ENCODE data around the gene ZSCAN29. TPM values are rescaled to one million over a fixed set of nuclear protein-coding genes. Genes with fewer than 3 reads are reported as not detected.
"Not testable (repeated sequence)": the region's sequence is repeated elsewhere in the genome, so short reads cannot be mapped to it uniquely, and the experiment has no call there.

The ZSCAN29 gene
- total RNA-seq, 6 donors from 2014 or later: 23.9 to 63.9 (median 24.7) TPM

- H3K36me3 ChIP-seq: peaks cover 50 to 99% (median 82%) of the 10 kb centered on the region in 4 donors
- H3K27ac ChIP-seq: no peak overlapping the region
- H3K27me3 ChIP-seq: no peaks in the 10 kb centered on the region
- H3K9me3 ChIP-seq: no peaks in the 10 kb centered on the region
- DNase-seq (no peak), ATAC-seq (ENCODE audit: low FRiP score in 2 of 2) (no peak)
- WGBS, 2 donors: 86 to 87% methylated on average over 8 of the region's 8 CpGs
- H3K4me3 ChIP-seq: no peak overlapping the region
- H3K4me1 ChIP-seq: no peaks in the 10 kb centered on the region
- TF ChIP-seq, protein P1, sequence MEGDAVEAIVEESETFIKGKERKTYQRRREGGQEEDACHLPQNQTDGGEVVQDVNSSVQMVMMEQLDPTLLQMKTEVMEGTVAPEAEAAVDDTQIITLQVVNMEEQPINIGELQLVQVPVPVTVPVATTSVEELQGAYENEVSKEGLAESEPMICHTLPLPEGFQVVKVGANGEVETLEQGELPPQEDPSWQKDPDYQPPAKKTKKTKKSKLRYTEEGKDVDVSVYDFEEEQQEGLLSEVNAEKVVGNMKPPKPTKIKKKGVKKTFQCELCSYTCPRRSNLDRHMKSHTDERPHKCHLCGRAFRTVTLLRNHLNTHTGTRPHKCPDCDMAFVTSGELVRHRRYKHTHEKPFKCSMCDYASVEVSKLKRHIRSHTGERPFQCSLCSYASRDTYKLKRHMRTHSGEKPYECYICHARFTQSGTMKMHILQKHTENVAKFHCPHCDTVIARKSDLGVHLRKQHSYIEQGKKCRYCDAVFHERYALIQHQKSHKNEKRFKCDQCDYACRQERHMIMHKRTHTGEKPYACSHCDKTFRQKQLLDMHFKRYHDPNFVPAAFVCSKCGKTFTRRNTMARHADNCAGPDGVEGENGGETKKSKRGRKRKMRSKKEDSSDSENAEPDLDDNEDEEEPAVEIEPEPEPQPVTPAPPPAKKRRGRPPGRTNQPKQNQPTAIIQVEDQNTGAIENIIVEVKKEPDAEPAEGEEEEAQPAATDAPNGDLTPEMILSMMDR (IDR thresholded peaks at IDR 0.05): no peak
- TF ChIP-seq POLR2AphosphoS5 (IDR thresholded peaks at IDR 0.05): no peak
These were observed 32.8 kb upstream of the ZSCAN29 start for GRCh38 chr15:43403616-43404015.

DNA sequence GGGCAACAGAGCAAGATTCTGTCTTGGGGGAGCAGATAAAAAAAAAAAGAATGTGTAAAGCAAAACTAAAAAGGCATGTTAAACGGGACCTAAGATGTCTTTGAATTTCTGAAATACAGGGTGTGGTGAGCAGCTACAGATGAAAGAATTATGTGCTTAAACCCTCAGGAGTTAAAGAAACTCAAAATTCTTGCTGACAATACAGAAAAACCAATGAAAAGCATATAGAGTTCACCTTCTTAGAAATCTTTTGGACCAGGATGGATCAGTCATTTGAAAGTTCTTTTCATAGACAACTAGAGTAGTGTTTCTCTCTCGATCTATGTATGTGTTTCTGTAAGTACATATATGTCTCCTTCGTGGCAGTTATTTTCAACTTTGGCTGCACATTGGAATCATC lies 31.4 kb upstream of the ZSCAN29 start:
- ATAC-seq (ENCODE audit: low FRiP score in 2 of 2) (no peak), DNase-seq (no peak)
- Histone ChIP-seq H3K36me3 (peaks cover 39 to 99% (median 78%) of the 10 kb centered on the region in 4 donors), H3K4me3 (no peak overlapping the region), H3K27ac (no peak overlapping the region), H3K27me3 (no peaks in the 10 kb centered on the region), H3K4me1 (no peaks in the 10 kb centered on the region), H3K9me3 (no peaks in the 10 kb centered on the region)
- WGBS, 2 donors: 89 to 90% methylated on average over 3 of the region's 3 CpGs
- TF ChIP-seq POLR2A (IDR thresholded peaks at IDR 0.05) (no peak), EP300 (IDR thresholded peaks at IDR 0.05) (no peak), POLR2AphosphoS5 (IDR thresholded peaks at IDR 0.05) (no peak)
- TF ChIP-seq, protein P1 (IDR thresholded peaks at IDR 0.05): no peak

DNA sequence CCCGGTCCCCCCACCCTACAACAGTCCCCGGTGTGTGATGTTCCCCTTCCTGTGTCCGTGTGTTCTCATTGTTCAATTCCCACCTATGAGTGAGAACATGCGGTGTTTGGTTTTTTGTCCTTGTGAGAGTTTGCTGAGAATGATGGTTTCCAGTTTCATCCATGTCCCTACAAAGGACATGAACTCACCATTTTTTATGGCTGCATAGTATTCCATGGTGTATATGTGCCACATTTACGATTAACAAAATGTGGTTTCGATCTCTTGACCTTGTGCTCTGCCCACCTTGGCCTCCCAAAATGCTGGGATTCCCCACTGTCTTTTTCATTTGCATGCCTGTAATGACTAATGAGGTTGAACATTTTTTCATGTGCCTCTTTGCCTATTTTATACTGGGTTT lies 22.7 kb upstream of the ZSCAN29 start:
- H3K36me3 ChIP-seq: peaks cover 4 to 57% (median 39%) of the 10 kb centered on the region in 4 donors
- H3K4me3 ChIP-seq; DNase-seq; H3K27ac ChIP-seq; H3K4me1 ChIP-seq; H3K27me3 ChIP-seq; ATAC-seq (ENCODE audit: low FRiP score in 2 of 2); H3K9me3 ChIP-seq: not testable (repeated sequence)
- 98 to 99% methylated on average over 6 of the region's 6 CpGs for WGBS, 2 donors

- H3K9me3 ChIP-seq: no peaks in the 10 kb centered on the region
- peaks cover 3 to 54% (median 27%) of the 10 kb centered on the region in 4 donors for H3K36me3 ChIP-seq
- DNase-seq (no peak), ATAC-seq (ENCODE audit: low FRiP score in 2 of 2) (no peak)
- TF ChIP-seq POLR2A (IDR thresholded peaks at IDR 0.05) (no peak), POLR2AphosphoS5 (IDR thresholded peaks at IDR 0.05) (no peak), EP300 (IDR thresholded peaks at IDR 0.05) (no peak)
- TF ChIP-seq, protein P1 (IDR thresholded peaks at IDR 0.05): no peak
- no peak overlapping the region for H3K27ac ChIP-seq
- H3K4me3 ChIP-seq: no peak overlapping the region
- no peaks in the 10 kb centered on the region for H3K4me1 ChIP-seq
- H3K27me3 ChIP-seq: no peaks in the 10 kb centered on the region
- 96 to 98% methylated on average over 8 of the region's 8 CpGs for WGBS, 2 donors
These were observed 19.9 kb upstream of the ZSCAN29 start for GRCh38 chr15:43390723-43391122.

DNA sequence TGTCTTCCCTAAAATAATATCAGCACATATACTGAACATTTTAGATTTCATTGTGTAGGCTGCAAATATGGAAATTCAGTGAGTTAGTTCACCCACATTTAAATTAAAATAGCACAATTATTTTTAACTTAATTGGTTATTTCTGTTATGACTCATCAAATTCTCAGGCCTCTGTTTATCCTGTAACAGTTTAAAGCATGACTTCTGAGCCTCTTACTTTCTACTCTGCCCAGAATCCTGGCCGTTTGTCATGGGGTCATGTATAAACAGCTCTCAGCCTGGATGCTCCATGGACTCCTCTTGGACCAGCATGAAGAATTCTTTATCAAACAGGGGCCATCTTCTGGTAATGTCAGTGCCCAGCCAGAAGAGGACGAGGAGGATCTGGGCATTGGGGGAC lies 12.2 kb upstream of the ZSCAN29 start:
- no peaks in the 10 kb centered on the region for H3K27me3 ChIP-seq
- no peaks in the 10 kb centered on the region for H3K9me3 ChIP-seq
- H3K36me3 ChIP-seq: peaks cover 11 to 92% (median 42%) of the 10 kb centered on the region in 4 donors
- WGBS, 2 donors: 78 to 82% methylated on average over 2 of the region's 2 CpGs
- TF ChIP-seq POLR2AphosphoS5 (IDR thresholded peaks at IDR 0.05) (no peak), POLR2A (IDR thresholded peaks at IDR 0.05) (no peak), EP300 (IDR thresholded peaks at IDR 0.05) (no peak)
- TF ChIP-seq, protein P1 (IDR thresholded peaks at IDR 0.05): no peak
- no peak overlapping the region for H3K27ac ChIP-seq
- DNase-seq (no peak), ATAC-seq (ENCODE audit: low FRiP score in 2 of 2) (no peak)
- no peaks in the 10 kb centered on the region for H3K4me1 ChIP-seq
- no peak overlapping the region for H3K4me3 ChIP-seq

Data from upper lobe of left lung (tissue), 6 donors.